Measurements from ENCODE around the gene CDKL4. TPM values are rescaled to one million over a fixed set of nuclear protein-coding genes. Genes with fewer than 3 reads are reported as not detected.
A peak's percentile ranks its signal among the peaks of the same experiment; 100 is the strongest.
"Not testable (repeated sequence)": the region's sequence is repeated elsewhere in the genome, so short reads cannot be mapped to it uniquely, and the experiment has no call there.

CDKL4 gene
- total RNA-seq, 2 donors from 2014 or later = 0.79 to 0.89 TPM

DNA sequence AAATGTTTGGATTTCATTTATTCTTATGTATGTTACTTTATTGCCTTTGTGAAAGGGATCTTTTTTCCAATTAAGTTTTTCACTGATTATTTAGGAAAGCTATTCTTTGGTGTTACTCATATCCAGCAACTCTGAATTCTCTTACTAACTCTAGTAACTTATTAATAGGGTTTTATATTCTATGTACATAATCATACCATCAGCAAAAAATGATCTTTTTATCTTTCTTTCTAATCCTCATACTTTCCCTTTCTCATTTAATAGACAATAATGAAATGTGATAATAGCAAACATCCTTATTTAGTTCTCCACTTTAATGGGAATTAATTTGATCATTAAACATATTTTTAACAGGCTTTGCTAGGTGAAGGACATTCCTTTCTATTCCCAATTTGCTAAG is 12.3 kb upstream of the CDKL4 start:
- Histone ChIP-seq H3K9me3 (no peaks in the 10 kb centered on the region), H3K36me3 (peaks cover 60% of the 10 kb centered on the region), H3K4me3 (no peak overlapping the region), H3K27ac (no peak overlapping the region), H3K4me1 (no peaks in the 10 kb centered on the region), H3K27me3 (no peaks in the 10 kb centered on the region)
- DNase-seq (ENCODE audit: low spot score) = no peak
- TF ChIP-seq, protein P1, sequence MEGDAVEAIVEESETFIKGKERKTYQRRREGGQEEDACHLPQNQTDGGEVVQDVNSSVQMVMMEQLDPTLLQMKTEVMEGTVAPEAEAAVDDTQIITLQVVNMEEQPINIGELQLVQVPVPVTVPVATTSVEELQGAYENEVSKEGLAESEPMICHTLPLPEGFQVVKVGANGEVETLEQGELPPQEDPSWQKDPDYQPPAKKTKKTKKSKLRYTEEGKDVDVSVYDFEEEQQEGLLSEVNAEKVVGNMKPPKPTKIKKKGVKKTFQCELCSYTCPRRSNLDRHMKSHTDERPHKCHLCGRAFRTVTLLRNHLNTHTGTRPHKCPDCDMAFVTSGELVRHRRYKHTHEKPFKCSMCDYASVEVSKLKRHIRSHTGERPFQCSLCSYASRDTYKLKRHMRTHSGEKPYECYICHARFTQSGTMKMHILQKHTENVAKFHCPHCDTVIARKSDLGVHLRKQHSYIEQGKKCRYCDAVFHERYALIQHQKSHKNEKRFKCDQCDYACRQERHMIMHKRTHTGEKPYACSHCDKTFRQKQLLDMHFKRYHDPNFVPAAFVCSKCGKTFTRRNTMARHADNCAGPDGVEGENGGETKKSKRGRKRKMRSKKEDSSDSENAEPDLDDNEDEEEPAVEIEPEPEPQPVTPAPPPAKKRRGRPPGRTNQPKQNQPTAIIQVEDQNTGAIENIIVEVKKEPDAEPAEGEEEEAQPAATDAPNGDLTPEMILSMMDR (IDR thresholded peaks at IDR 0.05) = no peak

DNA sequence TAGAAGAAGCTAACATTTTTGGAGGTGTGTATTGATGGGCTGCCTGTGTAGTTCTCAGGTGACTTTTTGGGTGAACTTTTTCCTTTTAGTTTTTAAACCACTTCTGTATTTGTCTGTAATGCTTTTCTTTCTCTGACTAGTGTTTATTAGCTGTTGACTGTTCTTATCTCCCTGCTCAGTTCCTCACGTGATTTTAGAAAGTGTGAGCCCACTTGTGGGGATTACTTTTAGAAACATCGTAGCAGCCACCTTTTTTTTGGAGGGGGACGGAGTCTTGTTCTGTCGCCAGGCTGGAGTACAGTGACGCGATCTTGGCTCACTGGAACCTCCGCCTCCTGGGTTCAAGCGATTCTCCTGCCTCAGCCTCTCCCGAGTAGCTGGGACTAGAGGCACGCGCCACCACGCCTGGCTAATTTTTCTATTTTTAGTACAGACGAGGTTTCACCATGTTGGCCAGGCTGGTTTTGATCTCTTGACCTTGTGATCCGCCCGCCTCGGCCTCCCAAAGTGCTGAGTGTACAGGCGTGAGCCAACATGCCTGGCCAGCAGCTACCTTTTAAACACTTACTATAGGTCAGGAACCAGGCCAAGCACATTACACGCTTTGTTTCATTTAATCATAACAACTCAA is 9.2 kb upstream of the CDKL4 start:
- no peaks in the 10 kb centered on the region for H3K27me3 ChIP-seq
- H3K36me3 ChIP-seq = peaks cover 61% of the 10 kb centered on the region
- no peaks in the 10 kb centered on the region for H3K9me3 ChIP-seq
- H3K27ac ChIP-seq = peak overlapping the region; percentile 53 to 75
- TF ChIP-seq, protein P1 (IDR thresholded peaks at IDR 0.05) = no peak
- no peaks in the 10 kb centered on the region for H3K4me1 ChIP-seq
- no peak overlapping the region for H3K4me3 ChIP-seq
- DNase-seq (ENCODE audit: low spot score) = no peak

DNA sequence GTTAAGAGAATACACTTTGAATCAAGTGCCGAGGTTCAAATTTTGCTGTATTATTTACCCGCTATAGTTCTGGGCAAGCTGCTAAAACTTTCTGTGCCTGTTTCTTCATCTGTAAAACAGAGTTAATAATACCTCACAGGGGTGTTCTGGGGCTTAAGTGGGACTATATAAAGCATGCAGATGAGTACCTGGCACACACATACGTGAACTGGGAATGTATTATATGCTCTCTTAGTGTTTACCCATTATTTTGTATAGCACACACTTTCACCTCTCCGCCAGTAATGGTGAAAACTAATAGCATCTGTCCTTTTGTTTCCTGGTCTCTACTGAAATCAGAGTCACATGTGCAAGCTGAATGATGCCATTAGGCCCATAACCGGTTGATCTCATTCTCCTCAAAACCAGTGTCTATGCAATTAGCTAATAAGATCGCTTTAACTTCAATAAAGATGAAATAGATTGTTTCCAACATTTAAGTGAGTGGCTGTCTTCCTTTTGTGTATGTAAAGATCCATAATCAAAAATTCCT is 3.8 kb upstream of the CDKL4 start:
- Histone ChIP-seq H3K36me3 (peaks cover 28% of the 10 kb centered on the region), H3K4me1 (no peaks in the 10 kb centered on the region), H3K4me3 (no peak overlapping the region), H3K27me3 (no peaks in the 10 kb centered on the region), H3K9me3 (no peaks in the 10 kb centered on the region), H3K27ac (no peak overlapping the region)
- DNase-seq (ENCODE audit: low spot score) = no peak
- TF ChIP-seq, protein P1 (IDR thresholded peaks at IDR 0.05) = no peak

DNA sequence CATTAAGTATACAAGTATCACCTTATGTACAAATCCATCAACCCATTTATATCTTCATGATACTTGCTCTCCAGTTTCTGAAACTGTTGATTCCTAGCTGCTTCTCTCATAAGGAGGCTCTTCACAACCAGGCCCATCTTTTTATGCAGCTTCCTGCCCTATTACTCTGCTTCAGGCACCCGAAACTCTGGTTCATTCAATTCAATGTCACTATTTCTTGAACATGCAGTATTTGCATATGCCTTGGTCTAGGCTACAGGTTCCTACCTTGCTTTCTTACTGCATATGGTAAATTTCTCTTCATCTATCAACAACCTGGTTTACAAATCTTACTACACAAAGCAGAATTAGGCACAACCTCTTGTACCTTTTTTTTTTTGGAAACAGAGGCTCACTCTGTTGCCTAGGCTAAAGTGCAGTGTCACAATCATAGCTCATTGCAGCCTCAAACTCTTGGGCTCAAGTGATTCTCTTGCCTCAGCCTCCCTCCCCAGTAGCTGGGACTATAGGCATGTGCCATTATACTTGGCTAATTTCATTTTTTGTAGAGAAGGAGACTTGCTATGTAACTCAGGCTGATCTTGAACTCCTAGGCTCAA is 2.7 kb upstream of the CDKL4 start:
- no peak for DNase-seq (ENCODE audit: low spot score)
- H3K9me3 ChIP-seq = no peaks in the 10 kb centered on the region
- H3K4me3 ChIP-seq = no peak overlapping the region
- TF ChIP-seq, protein P1 (IDR thresholded peaks at IDR 0.05) = no peak
- H3K36me3 ChIP-seq = peaks cover 21% of the 10 kb centered on the region
- H3K27me3 ChIP-seq = no peaks in the 10 kb centered on the region
- no peak overlapping the region for H3K27ac ChIP-seq
- no peaks in the 10 kb centered on the region for H3K4me1 ChIP-seq

DNA sequence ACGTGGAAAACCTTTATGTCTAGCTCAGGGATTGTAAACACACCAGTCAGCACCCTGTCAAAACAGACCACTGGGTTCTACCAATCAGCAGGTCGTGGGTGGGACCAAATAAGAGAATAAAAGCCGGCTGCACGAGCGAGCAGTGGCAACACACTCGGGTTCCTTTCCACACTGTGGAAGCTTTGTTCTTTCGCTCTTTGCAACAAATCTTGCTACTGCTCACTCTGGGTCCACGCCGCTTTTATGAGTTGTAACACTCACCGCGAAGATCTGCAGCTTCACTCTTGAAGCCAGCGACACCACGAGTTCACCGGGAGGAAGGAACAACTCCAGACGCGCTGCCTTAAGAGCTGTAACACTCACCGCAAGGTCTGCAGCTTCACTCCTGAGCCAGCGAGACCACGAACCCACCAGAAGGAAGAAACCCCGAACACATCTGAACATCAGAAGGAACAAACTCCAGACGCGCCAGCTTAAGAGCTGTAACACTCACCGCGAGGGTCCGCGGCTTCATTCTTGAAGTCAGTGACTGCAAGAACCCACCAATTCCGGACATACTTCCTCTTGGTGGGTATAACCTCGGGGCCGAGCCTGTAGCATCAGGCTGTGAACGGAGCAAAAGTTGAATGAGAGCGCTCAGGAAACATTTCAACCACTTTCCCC is 1.3 kb upstream of the CDKL4 start:
- not testable (repeated sequence) for H3K36me3 ChIP-seq; H3K27ac ChIP-seq; DNase-seq (ENCODE audit: low spot score); H3K27me3 ChIP-seq; H3K4me1 ChIP-seq; H3K4me3 ChIP-seq; H3K9me3 ChIP-seq

DNA sequence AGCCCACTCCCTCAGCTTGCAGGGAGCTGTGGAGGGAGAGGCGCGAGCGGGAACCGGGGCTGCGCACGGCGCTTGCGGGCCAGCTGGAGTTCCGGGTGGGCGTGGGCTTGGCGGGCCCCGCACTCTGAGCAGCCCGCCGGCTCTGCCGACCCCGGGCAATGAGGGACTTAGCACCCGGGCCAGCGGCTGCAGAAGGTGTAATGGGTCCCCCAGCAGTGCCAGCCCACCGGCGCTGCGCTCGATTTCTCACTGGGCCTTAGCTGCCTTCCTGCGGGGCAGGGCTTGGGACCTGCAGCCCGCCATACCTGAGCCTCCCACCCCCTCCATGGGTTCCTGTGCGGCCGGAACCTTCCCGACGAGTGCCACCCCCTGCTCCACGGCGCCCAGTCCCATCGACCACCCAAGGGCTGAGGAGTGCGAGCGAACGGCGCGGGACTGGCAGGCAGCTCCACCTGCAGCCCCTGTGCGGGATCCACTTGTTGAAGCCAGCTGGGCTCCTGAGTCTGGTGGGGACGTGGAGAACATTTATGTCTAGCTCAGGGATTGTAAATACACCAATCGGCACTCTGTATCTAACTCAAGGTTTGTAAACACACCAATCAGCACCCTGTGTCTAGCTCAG is 582 bp upstream of the CDKL4 start:
- not testable (repeated sequence) for H3K4me1 ChIP-seq; DNase-seq (ENCODE audit: low spot score); H3K27me3 ChIP-seq; H3K36me3 ChIP-seq; H3K4me3 ChIP-seq; H3K9me3 ChIP-seq; H3K27ac ChIP-seq
